Fibroblast of skin of right biceps (primary cell): ENCODE results near the gene IGLL5.

Experiments used
- DNase-seq: peaks from one replicate; pipeline ENCODE4 v3.0.0-alpha.2; 2013

Gene IGLL5

DNA sequence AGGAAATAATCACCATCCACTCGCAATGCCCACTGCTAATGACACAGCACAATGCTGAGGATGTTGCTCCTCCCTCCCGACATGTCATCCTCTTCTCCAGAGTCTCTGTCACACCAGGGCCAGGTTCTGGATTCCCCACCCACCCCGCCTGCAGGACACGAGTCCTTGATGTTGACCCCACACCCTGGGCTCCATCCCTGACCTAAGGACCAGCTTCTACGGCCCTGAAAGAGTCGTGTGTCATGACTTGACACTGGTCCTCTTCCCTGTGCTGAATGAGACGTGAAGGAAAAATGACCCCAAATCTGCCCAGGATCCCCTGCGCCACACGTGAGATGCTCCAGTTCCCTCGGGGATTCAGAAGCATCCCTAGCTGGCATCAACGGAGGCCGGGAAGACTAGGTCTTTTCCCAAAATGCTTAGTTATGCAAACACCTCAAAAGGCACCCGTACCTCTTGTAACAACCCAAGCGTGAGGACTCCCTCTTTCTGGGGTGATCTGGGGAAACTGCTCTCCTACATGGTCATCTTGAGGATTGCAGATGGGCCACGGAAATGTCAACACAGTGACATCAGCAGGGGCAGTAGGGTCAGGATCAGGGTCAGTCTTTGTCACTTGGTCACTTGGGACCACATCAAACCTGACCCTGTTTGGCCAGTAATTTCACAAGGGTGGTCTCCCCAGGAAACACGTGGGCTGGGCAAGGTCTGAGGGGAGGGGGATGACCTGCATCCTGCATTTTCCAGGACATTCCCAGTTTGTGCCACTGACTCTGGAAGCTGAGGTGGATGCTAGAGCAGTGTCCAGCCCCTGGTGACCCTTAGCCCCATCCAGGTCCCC, 42.0 kb downstream of the IGLL5 start:
- DNase-seq: no peak

- no peak for DNase-seq
Observed at GRCh38 chr22:22930222-22930497, 42.5 kb downstream of the IGLL5 start.

GRCh38 chr22:22930571-22931556, 43.2 kb downstream of the IGLL5 start:
- DNase-seq: no peak

DNA sequence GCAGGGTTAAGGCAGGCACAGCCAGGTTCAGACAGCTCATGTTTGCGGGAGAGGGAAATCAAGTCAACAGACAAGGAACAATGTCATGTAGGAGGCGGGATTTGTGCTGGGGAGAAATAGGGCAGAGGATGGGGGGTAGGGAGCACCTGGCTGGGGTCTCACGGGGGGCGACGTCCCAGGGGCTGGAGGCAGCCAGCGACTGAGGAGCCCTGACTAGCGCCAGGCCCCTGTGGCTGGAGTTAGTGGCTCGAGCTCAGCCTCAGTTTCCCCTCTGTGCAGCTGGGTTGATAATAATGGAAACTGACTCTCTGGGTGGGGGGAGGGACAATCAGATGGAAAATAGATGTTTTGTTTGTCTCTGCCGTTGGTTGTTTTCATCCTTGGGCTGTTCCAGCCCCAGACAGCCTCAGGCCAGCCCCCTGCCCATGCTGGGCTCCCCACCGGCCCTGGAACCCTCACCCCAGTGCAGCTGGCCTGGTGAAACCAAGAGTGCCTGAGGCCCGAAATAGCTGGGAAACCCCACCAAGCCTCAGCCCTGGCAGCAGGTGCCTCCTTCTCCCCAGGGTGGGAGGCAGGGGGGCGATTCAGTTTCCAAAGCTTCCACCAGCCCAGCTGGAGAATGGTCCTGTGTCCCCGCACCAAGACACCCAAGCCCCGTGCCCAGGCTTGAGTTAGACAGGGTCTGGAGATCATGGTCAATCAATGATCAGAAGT, 44.1 kb downstream of the IGLL5 start:
- no peak for DNase-seq

DNA sequence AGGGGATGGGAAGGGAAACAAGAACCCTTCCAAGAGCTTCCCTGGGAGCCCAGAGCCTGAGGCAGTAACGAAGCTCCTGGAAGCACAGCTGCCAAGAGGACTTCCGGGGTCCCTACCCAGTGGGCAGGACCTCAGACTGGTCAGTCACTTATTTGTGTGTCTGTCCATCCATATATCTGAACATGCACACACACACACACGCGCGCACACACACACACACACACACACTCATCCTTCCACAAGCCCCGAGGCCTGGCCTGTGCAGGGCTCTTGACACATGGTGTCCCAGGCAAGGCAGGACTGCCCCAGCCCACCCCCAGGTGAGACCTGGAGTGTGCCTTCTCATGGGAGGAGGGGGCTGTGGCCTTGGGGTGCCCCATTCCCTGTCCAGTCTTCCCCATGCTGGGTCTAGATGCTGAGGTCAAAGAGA, 44.9 kb downstream of the IGLL5 start:
- no peak for DNase-seq

DNA sequence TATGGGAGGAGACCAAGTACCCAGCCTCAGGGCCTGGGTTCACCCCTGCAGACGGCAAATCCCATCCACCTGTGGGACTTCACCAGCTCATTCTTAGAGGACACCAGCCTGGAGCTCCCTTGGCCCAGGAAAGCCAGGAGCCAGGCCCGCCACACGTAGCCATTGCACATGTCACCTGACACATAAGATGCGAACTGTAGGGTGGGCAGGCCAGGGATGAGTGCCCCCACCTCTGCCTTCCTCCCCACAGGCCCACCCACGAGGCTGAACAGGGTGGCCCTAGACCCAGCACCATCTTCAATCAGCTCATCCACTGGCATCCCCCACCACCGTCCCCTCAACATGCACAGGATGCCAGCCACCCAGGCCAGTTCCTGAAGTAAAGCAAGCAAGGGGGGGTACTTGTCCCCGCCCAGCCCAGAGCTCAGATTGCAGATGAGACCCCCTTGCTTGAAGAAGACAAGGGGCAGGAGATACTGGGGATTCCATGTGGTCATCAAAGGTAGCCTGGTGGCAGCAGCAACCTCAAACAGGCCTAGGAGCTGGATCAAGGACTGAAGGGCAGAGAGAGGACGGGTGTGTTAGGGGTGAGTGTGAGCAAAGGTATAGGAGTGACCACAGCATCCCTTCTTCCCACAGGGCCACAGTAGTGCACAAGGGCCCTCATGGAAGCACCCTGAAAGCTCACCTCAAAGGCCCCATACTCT, 45.6 kb downstream of the IGLL5 start:
- no peak for DNase-seq

DNA sequence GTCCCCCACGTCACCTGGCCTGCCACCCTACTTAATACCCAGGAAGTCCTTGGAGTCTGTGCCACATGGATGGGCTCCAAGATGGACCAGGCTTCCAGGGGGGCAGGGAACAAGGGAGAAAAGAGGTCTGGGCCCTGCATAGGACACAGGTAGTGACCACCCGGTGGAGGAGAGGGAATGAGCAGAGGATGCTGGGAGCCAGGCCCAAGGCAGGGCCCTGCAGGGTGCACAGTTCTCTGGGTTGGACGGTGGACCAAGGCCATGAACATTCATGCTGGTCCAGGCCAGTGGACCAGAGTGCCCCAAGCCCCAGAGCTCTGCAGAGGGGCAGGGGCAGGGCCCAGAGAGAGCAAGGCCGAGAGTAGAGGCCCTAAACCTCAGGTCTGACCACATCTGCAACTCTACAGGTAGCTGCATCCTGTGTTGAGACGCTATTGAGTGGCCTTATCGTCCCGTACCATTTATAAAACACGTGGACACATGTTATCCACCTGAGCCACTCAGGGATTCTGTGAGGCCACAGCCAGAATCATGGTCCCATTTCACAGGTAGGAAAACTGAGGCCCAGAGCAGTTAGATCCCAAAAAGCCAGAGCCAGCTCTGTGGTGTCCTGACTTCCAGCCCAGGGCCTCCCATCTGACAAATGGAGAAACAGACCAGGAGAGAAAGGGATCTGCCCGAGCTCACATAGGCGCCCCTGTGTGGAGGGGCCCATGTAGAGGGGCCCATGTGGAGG, 46.4 kb downstream of the IGLL5 start:
- no peak for DNase-seq

DNA sequence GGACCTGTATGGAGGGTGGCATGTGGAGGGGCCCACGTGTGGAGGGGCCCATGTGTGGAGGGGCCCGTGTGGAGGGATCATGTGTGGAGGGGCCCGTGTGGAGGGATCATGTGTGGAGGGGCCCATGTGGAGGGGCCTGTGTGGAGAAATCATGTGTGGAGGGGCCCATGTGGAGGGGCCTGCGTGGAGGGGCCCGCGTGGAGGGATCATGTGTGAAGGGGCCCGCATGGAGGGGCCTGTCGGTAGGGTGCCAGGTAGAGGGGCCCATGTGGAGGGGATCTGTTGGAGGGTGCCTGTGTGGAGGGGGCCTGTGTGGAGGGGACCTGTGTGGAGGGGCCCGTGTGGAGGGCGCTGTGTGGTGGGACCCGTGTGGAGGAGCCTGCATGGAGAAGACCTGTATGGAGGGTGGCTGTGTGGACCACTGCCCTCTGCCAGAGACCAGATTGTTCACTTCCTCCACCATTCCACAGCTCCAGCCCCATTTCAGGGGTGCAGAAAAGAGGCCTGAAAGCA, 47.0 kb downstream of the IGLL5 start:
- no peak for DNase-seq

- no peak for DNase-seq
Observed at GRCh38 chr22:22935056-22935545, 47.5 kb downstream of the IGLL5 start.

GRCh38 chr22:22935546-22936157, 48.0 kb downstream of the IGLL5 start:
- no peak for DNase-seq

GRCh38 chr22:22936180-22936914, 48.7 kb downstream of the IGLL5 start:
- DNase-seq: no peak

- no peak for DNase-seq
Observed at GRCh38 chr22:22936915-22937656, 49.5 kb downstream of the IGLL5 start.

DNA sequence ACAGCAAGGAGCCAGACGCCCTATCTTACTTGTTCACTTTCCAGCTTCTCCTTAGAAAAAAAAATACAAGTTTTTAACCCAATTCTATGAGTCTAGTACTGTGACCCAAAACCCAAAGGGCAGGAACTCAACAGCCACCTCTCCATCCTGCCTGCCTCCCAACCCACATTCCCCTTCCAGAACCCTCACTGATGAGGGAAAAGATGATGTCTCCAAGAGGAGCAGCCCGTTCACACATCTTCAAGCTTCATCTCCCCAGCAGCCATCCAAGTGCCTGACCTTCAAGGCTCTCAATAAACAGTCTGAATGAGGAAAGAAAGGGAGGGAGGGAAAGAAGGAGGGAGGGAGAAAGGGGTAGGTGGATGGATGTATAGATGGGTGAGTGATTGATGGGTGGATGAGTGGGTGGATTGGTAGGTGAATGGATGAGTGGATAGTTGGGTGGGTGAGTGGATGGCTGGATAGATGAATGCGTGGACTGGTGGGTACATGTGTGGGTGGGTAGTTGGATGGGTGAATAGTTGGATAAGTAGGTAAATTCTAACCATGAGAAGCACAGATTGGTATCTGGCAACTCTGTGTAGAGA, 50.4 kb downstream of the IGLL5 start:
- DNase-seq: no peak

- DNase-seq: no peak
Observed at GRCh38 chr22:22938672-22939587, 51.3 kb downstream of the IGLL5 start.

DNA sequence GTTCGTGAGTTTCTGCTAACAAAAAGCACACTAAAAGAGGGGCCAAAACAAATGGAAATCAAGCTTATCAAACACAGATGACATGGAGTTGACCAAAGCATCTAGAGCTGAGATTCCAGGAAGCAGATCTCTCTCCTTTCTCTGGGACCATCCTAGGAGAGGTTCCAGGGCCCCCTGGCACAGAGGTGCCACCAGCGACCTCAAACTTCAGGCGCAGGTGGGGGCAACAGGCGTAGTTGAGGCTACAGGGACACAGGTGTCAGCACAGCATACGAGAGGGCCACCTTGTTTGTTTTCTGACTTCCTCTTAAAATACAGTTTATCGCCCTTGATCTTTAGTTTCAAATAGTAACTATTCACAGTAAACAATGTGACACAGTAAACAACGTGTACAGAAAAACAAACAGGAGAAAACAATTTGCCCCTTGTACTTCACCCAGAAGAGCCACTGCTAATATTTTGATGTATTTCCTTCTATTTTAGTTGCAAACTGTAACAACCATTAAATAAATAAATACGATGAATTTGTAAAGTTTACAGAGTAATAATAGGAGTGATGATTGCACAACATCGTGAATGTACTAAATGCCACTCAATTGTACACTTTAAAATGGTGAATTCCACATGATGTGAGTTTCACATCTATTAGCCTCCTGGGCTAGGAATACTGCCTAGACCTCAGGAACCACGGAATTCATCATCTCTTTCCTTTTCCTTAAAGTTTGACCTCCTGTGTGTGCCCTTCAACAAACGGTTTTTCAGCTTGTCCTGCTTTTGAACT, 52.2 kb downstream of the IGLL5 start:
- DNase-seq: no peak

GRCh38 chr22:22940961-22941605, 53.5 kb downstream of the IGLL5 start:
- DNase-seq: no peak
